Right lobe of liver (tissue), 6 donors: ENCODE results near the gene OPA3. TPM values are rescaled to one million over a fixed set of nuclear protein-coding genes. Genes with fewer than 3 reads are reported as not detected.

Experiments
- ATAC-seq, 4 donors: fragments of 200-7000 bp; cut with Tn5 transposase; one replicate each; pipeline ENCODE4 v1.9.1; 2020; ENCODE audit warnings: mild to moderate bottlenecking in 4 of 4, moderate library complexity in 4 of 4
- DNase-seq, 3 donors: peaks; one replicate each; pipeline ENCODE4 v3.0.0-alpha.2; 2020
- H3K27ac ChIP-seq, 3 donors: fragments of 200-600 bp; one replicate each; pipeline ENCODE4 v1.8.0; 2022
- H3K27me3 ChIP-seq, 2 donors: fragments of 200-600 bp; one replicate each; pipeline ENCODE4 v1.8.0; 2022
- H3K36me3 ChIP-seq, 4 donors: fragments of 200-600 bp; sonication (generic) in 1 of 4; one replicate each; pipeline versions ENCODE4 v1.5.1 to v1.8.0; 2017 to 2022; ENCODE audit warnings: control low read depth in 1 of 4
- H3K4me1 ChIP-seq, 4 donors: fragments of 200-600 bp; sonication (generic) in 1 of 4; one replicate each; pipeline versions ENCODE4 v1.5.1 to v1.8.0; 2017 to 2022; ENCODE audit warnings: control low read depth in 1 of 4
- H3K4me3 ChIP-seq, 3 donors: fragments of 200-600 bp; one replicate each; pipeline ENCODE4 v1.8.0; 2022
- H3K9me3 ChIP-seq, 4 donors: fragments of 200-600 bp; sonication (generic) in 1 of 4; one replicate each; pipeline versions ENCODE4 v1.5.1 to v1.8.0; 2017 to 2022; ENCODE audit warnings: control low read depth in 1 of 4
- CTCF ChIP-seq, 4 donors: fragments of 200-600 bp in 3 of 4; fragments of 450-650 bp in 1 of 4; IDR thresholded peaks; one replicate each; pipeline versions ENCODE4 v1.5.1 to v1.8.0; 2016 to 2022; ENCODE audit warnings: antibody characterized with exemption in 4 of 4, mild to moderate bottlenecking in 2 of 4
- POLR2A ChIP-seq: fragments of 450-650 bp; IDR thresholded peaks from one replicate; pipeline ENCODE4 v1.6.1; 2017; ENCODE audit warnings: antibody characterized with exemption, mild to moderate bottlenecking
- WGBS: methylation state at CpG from one replicate; pipeline ENCODE4 v1.1.6; 2018; ENCODE audit warnings: low coverage, low lambda C conversion rate; ENCODE audit not compliant: insufficient coverage; ENCODE audit errors: missing lambda C conversion rate; 5-methylcytosine and 5-hydroxymethylcytosine counted together
- intact Hi-C, 2 donors: fragments of 100-400 bp; cut with DNase I; formaldehyde crosslinking; loops; one replicate each; pipeline versions ENCODE4 v1.11.2 to v1.14.1; 2022
- total RNA-seq, 6 experiments: library from RNA; depleted of rRNA in 2 of 6; stranded (reverse); fragments of >200 nt in 2 of 6; fragmentation: NEBNext Ultra II Directional in 3 of 6; extraction: Animal tissue kit (Norgen Biotek cat#: 25700) in 3 of 6; gene quantifications; one replicate each; pipeline versions ENCODE4 v1.1.0 to v1.2.4, GENCODE V29; 2016 to 2023
- donor health status: DM: no; HTN: yes; CAD: no.
- donor health status: DM: no; HTN: no; CAD: no.
- donor health status: DM: no; HTN: no; CAD: no.
- donor health status: DM: no; HTN: yes; CAD: no.
- donor health status: DM: no; HTN: yes; CAD: no.

Gene OPA3
- total RNA-seq, 6 experiments from 2014 or later: 6.7 to 18.1 (median 8.1) TPM

- peaks cover 0 to 23% (median 6%) of the 10 kb centered on the region in 4 donors for H3K4me1 ChIP-seq
- no peaks in the 10 kb centered on the region for H3K27me3 ChIP-seq
- H3K9me3 ChIP-seq: no peaks in the 10 kb centered on the region
- peaks cover 0 to 21% (median 13%) of the 10 kb centered on the region in 4 donors for H3K36me3 ChIP-seq
- intact Hi-C loops: no loop called here
- no peak for TF ChIP-seq POLR2A
- no peak for TF ChIP-seq CTCF (IDR thresholded peaks at IDR 0.05)
- ATAC-seq (no peak), DNase-seq (no peak)
- H3K27ac ChIP-seq: no peak overlapping the region
- H3K4me3 ChIP-seq: no peak overlapping the region
- 82% methylated on average over 23 of the region's 50 CpGs for WGBS
These were observed 66.7 kb downstream of the OPA3 start for GRCh38 chr19:45517641-45518468.

GRCh38 chr19:45517238-45517637 lies 67.4 kb downstream of the OPA3 start:
- 65% methylated on average over 7 of the region's 7 CpGs for WGBS
- Histone ChIP-seq H3K9me3 (no peaks in the 10 kb centered on the region), H3K4me3 (no peak overlapping the region), H3K36me3 (peaks cover 0 to 21% (median 11%) of the 10 kb centered on the region in 4 donors), H3K27me3 (no peaks in the 10 kb centered on the region), H3K4me1 (peaks cover 0 to 23% (median 6%) of the 10 kb centered on the region in 4 donors), H3K27ac (no peak overlapping the region)
- ATAC-seq: no peak
- TF ChIP-seq CTCF (IDR thresholded peaks at IDR 0.05) (no peak), POLR2A (no peak)
- intact Hi-C loops: no loop called here
- no peak for DNase-seq

GRCh38 chr19:45515807-45516401 lies 68.7 kb downstream of the OPA3 start:
- Histone ChIP-seq H3K27ac (peak overlapping the region; percentile 36 to 62 (median 44)), H3K9me3 (no peaks in the 10 kb centered on the region), H3K4me1 (peaks cover 0 to 23% (median 6%) of the 10 kb centered on the region in 4 donors), H3K36me3 (peaks cover 0 to 17% (median 6%) of the 10 kb centered on the region in 4 donors), H3K27me3 (no peaks in the 10 kb centered on the region), H3K4me3 (peak overlapping the region in 1 of 3 donors; percentile 4)
- 77% methylated on average over 2 of the region's 9 CpGs for WGBS
- intact Hi-C loops: no loop called here
- DNase-seq: peak in 1 of 3 donors; percentile 65
- peak; percentile 6 to 54 (median 34) for ATAC-seq
- TF ChIP-seq CTCF (IDR thresholded peaks at IDR 0.05) (no peak), POLR2A (no peak)

- 45% methylated on average over 4 of the region's 10 CpGs for WGBS
- DNase-seq (peak; percentile 47 to 74 (median 72)), ATAC-seq (peak; percentile 27 to 50 (median 45))
- intact Hi-C loops: no loop called here
- H3K9me3 ChIP-seq: no peaks in the 10 kb centered on the region
- H3K4me1 ChIP-seq: peaks cover 0 to 28% (median 6%) of the 10 kb centered on the region in 4 donors
- H3K27me3 ChIP-seq: no peaks in the 10 kb centered on the region
- peaks cover 0 to 9% (median 3%) of the 10 kb centered on the region in 4 donors for H3K36me3 ChIP-seq
- peak overlapping the region; percentile 36 to 62 (median 44) for H3K27ac ChIP-seq
- TF ChIP-seq POLR2A (no peak), CTCF (IDR thresholded peaks at IDR 0.05) (no peak)
- H3K4me3 ChIP-seq: peak overlapping the region in 1 of 3 donors; percentile 4
These were observed 69.4 kb downstream of the OPA3 start for GRCh38 chr19:45515081-45515624.
